T-helper 2 cell treated with Interferon-gamma antibody and Interleukin-4, amounts not matched to agents 100 ng/mL and 5 ng/mL, for 36 hours (primary cell): ENCODE results near the gene TBC1D22A. TPM values are rescaled to one million over a fixed set of nuclear protein-coding genes. Genes with fewer than 3 reads are reported as not detected.

Experiments used
- intact Hi-C: fragments of 100-400 bp; cut with micrococcal nuclease; formaldehyde crosslinking; loops from one replicate; pipeline ENCODE4 v1.15.1; 2023
- total RNA-seq: library from RNA; stranded (reverse); gene quantifications from 2 replicates; pipeline ENCODE4 v1.2.3, GENCODE V29; 2022

Gene TBC1D22A
- total RNA-seq, 1 donor from 2014 or later, result 32.8 TPM

DNA sequence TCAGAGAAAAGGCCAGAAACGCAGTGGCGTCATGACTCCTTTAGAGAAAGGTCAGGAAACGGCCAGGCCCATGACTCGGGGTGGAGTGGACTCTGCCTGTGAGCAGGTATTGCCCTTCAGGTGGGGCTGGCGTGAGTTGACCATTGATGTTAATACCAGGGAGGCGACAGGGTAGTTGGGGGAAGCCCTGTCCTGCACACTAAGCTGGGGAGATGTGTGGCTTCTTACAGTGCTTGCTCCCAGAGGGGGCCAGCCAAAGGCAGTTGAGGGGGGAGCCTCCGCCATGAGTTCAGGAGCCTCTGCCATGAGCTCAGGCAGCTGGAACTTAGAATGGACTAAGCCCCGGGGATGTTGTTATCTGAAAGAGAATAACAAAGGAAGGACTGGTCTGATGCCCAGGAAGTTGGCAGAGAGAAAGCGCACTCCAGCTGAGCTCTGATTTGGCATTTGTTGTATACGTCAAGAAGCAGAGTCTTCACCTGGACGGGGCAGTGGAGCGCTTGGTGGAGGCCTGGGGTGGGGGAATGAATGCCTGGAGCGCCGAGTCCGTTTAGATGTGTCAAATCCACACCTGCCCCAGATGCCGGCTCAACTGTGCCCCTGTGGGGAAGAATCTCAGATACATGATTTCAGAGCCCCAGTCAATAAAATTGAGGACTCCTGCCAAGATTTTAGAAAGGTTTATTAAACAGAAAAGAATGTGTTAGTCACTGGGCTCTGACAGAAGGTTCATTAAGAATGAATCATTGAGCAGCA lies 222.5 kb downstream of the TBC1D22A start:
- intact Hi-C loops, result no loop called here

GRCh38 chr22:46985507-46985882 lies 223.0 kb downstream of the TBC1D22A start:
- intact Hi-C loops, result no loop called here

GRCh38 chr22:46986788-46987187 lies 224.3 kb downstream of the TBC1D22A start:
- intact Hi-C loops, result no loop called here

DNA sequence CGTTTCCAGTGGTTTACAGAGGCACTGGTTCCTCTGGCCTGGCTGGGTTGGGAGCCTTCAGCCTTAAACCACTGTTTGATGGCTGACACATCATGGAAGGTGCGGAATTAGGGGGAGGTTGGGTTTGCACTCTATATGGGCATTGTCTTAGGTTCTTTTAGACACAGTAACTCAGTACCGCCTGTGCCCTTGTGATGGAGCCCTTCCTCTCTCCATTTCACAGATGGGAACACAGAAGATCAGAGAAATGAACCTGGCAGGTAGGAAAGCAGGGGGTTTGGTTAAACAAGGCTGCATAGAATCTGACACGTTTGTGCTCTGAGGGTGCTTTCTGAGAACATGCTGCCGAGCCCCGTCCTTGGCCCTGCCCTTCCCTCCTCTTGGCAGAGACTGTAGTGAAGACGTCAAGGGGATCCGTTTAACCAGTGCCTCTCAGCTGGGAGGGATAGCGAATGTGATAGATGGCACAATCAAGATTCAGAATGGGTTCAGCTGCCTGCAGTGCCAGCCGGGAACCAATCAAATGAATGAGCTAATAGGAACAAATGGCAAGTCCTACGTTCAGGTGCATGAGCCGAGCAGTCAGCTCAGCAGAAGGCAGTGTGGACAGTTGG lies 228.6 kb downstream of the TBC1D22A start:
- intact Hi-C loops, result no loop called here

- intact Hi-C loops, result no loop called here
Measured at GRCh38 chr22:46991666-46992065, 229.2 kb downstream of the TBC1D22A start.

GRCh38 chr22:46992121-46992731 lies 229.8 kb downstream of the TBC1D22A start:
- intact Hi-C loops, result no loop called here

DNA sequence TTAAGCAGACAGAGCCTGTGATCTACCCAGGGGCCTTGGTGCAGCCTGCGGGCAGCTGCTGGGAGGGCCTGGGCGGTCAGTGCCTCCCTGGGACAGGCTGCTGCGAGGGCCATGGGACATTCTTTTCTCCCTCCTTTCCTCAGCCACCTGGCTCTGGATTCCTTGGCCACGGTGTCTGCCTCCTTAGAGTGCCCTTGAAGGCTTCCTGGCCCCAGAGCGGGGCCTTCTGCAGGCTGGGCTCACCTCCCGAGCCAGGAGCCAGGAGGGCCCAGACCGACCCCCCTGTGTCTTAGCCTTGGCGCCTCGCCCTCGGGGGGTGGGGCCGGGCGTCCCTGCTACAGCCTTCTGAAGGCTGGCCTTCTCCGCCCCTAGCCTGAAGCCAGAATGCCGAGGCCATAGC lies 231.2 kb downstream of the TBC1D22A start:
- intact Hi-C loops, result no loop called here

DNA sequence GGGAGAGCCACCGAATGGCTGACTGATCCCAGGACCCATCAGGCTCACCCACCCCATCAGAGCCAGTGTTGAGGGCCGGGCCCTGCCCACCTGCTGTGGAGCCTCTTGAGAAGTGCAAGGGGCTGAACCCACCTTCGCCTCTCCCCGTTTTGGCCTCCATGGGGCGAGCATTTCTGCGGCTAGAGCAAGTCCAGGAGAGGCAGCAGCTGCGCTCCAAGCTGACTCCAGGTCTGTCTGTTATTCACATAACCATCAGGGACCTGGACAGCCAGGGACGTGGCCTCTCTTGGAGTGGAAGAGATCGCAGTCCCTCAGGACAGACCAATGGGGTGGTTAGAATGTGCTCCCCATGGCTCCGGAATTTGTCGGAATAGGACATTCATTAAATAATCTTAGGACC lies 231.8 kb downstream of the TBC1D22A start:
- intact Hi-C loops, result no loop called here

GRCh38 chr22:46994983-46995382 lies 232.5 kb downstream of the TBC1D22A start:
- intact Hi-C loops, result no loop called here

GRCh38 chr22:46995501-46996360 lies 233.3 kb downstream of the TBC1D22A start:
- intact Hi-C loops, result no loop called here

GRCh38 chr22:46996595-46997310 lies 234.3 kb downstream of the TBC1D22A start:
- intact Hi-C loops, result no loop called here

- intact Hi-C loops, result no loop called here
Measured at GRCh38 chr22:46997311-46997970, 235.0 kb downstream of the TBC1D22A start.

- intact Hi-C loops, result no loop called here
Measured at GRCh38 chr22:46998331-46998730, 235.9 kb downstream of the TBC1D22A start.

DNA sequence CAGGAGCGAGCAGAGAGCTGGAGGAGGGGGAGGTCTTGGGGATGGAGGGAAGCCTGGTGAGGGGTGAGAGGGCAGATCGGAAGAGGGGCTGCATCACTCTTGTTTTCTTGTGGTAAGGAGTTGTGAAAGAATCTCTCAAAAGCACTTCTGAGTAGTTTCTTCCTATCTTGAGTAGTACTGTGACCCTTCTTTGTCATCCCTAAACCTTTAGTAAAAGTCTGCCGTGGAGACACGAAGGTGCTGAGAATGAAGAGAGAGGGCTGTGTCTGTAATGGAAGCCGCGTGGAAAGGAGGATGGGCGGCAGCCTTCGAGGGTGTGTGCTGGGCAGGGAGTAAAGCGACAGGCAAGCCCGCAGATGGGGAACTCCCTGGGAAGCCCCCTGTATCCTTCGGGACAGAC lies 237.8 kb downstream of the TBC1D22A start:
- intact Hi-C loops, result no loop called here

DNA sequence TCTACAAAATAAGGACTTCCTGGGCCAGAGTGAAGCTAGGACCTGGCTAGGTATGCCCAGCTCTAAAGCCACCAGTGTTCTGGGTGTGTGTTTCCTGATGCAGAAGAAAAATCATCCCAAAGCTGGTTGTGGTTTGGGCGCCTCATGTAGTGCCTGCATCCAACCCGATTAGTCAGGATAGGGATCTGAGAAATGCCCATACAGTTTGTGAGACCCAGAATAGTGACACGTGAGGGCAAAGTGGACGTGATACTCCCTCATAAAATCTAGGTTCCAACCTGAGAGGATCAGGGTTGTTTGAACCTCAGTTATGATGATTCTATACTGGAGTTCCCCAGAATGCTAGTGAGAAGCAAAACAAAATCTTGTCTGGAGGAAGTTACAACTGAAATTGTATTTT lies 238.4 kb downstream of the TBC1D22A start:
- intact Hi-C loops, result no loop called here

GRCh38 chr22:47001288-47001687 lies 238.8 kb downstream of the TBC1D22A start:
- intact Hi-C loops, result no loop called here

- intact Hi-C loops, result no loop called here
Measured at GRCh38 chr22:47002692-47003091, 240.2 kb downstream of the TBC1D22A start.

- intact Hi-C loops, result no loop called here
Measured at GRCh38 chr22:47005506-47006408, 243.3 kb downstream of the TBC1D22A start.

GRCh38 chr22:47006433-47006832 lies 244.0 kb downstream of the TBC1D22A start:
- intact Hi-C loops, result no loop called here
